ENCODE measurements around the gene RBBP8NL. TPM values are rescaled to one million over a fixed set of nuclear protein-coding genes. Genes with fewer than 3 reads are reported as not detected.

The RBBP8NL gene
- total RNA-seq, 1 experiment from 2014 or later, result 1.5 TPM

- ATAC-seq, result peak; percentile 29
- peaks cover 5% of the 10 kb centered on the region for H3K27me3 Mint-ChIP-seq (ENCODE audit: low read depth)
- H3K9me3 Mint-ChIP-seq, result no peaks in the 10 kb centered on the region
- CTCF ChIA-PET, result interaction anchor here (0.6 to 3.1 kb wide), 42 partner anchors 9 to 427 kb away, joined by 3 to 27 read pairs (median 4); partner anchors contain the start of genes ADRM1, RBBP8NL, RPS21 and SLCO4A1
- H3K4me3 Mint-ChIP-seq, result no peak overlapping the region
- POLR2A ChIA-PET, result interaction anchor here (0.8 kb wide), 1 partner anchor 243 kb away, joined by 3 read pairs; no protein-coding TSS in a partner anchor
- peak; percentile 76 for DNase-seq (ENCODE audit: low spot score)
- no peak overlapping the region for H3K27ac Mint-ChIP-seq
- H3K36me3 Mint-ChIP-seq, result no peaks in the 10 kb centered on the region
- peaks cover 9% of the 10 kb centered on the region for H3K4me1 Mint-ChIP-seq
- TF ChIP-seq ZNF423 (CRISPR knock-in tag; IDR thresholded peaks at IDR 0.05) (peak; percentile 69), ATF6 (CRISPR knock-in tag; IDR thresholded peaks at IDR 0.05) (no peak), EMX1 (CRISPR knock-in tag; IDR thresholded peaks at IDR 0.05) (no peak), TP53 (CRISPR knock-in tag; IDR thresholded peaks at IDR 0.05) (no peak), CTCF (IDR thresholded peaks at IDR 0.05) (peak; percentile 54; the same call in 1 of the 2 replicates), FOXK1 (CRISPR knock-in tag; IDR thresholded peaks at IDR 0.05) (0 out of 2 replicates have a peak, but pooled peaks have one; percentile 46), USF1 (CRISPR knock-in tag; IDR thresholded peaks at IDR 0.05) (no peak), FOXP4 (CRISPR knock-in tag; IDR thresholded peaks at IDR 0.05) (no peak), OVOL2 (CRISPR knock-in tag; IDR thresholded peaks at IDR 0.05; ENCODE audit: borderline replicate concordance) (no peak), ZNF263 (CRISPR knock-in tag; IDR thresholded peaks at IDR 0.05; ENCODE audit: low read depth) (peak; percentile 30; the same call in 1 of the 2 replicates), CREB1 (CRISPR knock-in tag; IDR thresholded peaks at IDR 0.05) (no peak), SMAD3 (CRISPR knock-in tag; IDR thresholded peaks at IDR 0.05; ENCODE audit: borderline replicate concordance) (no peak), E2F4 (CRISPR knock-in tag; IDR thresholded peaks at IDR 0.05; ENCODE audit: borderline replicate concordance, low read depth) (no peak), CBFB (CRISPR knock-in tag; IDR thresholded peaks at IDR 0.05; ENCODE audit: low read depth) (no peak), ETV6 (CRISPR knock-in tag; IDR thresholded peaks at IDR 0.05) (no peak), GTF2I (CRISPR knock-in tag; conservative IDR thresholded peaks at IDR 0.05) (no peak), STAT6 (CRISPR knock-in tag; conservative IDR thresholded peaks at IDR 0.05; ENCODE audit: low read depth) (no peak), KAT7 (CRISPR knock-in tag; IDR thresholded peaks at IDR 0.05; ENCODE audit: borderline replicate concordance) (no peak), NR3C1 (CRISPR knock-in tag; conservative IDR thresholded peaks at IDR 0.05; ENCODE audit: low read depth) (no peak), ZNF512 (CRISPR knock-in tag; IDR thresholded peaks at IDR 0.05; ENCODE audit: borderline replicate concordance) (no peak), IRF1 (CRISPR knock-in tag; IDR thresholded peaks at IDR 0.05) (no peak), GABPB1 (CRISPR knock-in tag; IDR thresholded peaks at IDR 0.05) (no peak), FOXJ3 (CRISPR knock-in tag; IDR thresholded peaks at IDR 0.05; ENCODE audit: borderline replicate concordance) (no peak), ELF4 (CRISPR knock-in tag; IDR thresholded peaks at IDR 0.05; ENCODE audit: low read depth) (no peak)
Measured at GRCh38 chr20:62409931-62410745, 17.2 kb downstream of the RBBP8NL start.

Measured in WTC11 (cell line).